ENCODE data around the gene CTDSPL2. TPM values are rescaled to one million over a fixed set of nuclear protein-coding genes. Genes with fewer than 3 reads are reported as not detected.
A peak's percentile ranks its signal among the peaks of the same experiment; 100 is the strongest.
"Not testable (repeated sequence)": the region's sequence is repeated elsewhere in the genome, so short reads cannot be mapped to it uniquely, and the experiment has no call there.

The CTDSPL2 gene
- total RNA-seq, 4 donors from 2014 or later, result 18.3 to 26.1 (median 24.5) TPM

DNA sequence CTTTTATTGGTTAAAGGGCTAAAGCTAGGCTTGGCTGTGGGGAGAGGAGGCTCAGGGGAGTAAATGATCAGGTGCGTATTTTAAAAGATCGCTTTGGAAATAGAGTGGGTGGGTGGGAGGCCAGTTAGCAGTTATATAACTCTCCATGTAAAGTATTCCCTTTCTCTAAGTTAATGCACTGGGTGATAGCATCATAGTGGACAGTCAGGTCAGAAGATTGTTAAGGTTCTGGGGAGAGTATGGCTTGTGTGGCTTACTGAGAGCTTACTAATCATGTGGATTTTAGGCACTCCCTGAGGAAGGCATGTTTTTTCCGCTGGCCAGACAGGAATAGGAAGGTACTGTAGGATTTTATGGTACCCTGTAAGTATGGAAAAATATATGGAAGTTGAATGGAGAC is 103.2 kb downstream of the CTDSPL2 start:
- DNase-seq (no peak), ATAC-seq (no peak)
- intact Hi-C loops (cut with DNase I; ENCODE audit: low total_unique reads) (loop anchor here (10.0 kb wide), 2 partner anchors 736 to 1114 kb away; partner anchors contain the start of gene SERF2), in situ Hi-C loops (cut with MboI; ENCODE audit: low sequenced_read_pairs in 4 of 4) (loop anchor here in 1 of 4 donors (10.0 kb wide), 1 partner anchor 106 kb away; the partner anchor contains the start of gene CTDSPL2)
- H3K9me3 ChIP-seq, result no peaks in the 10 kb centered on the region
- H3K4me1 ChIP-seq, result peaks cover 3 to 12% of the 10 kb centered on the region in 2 donors
- H3K4me3 ChIP-seq, result no peak overlapping the region
- peaks cover 0 to 15% of the 10 kb centered on the region in 2 donors for H3K36me3 ChIP-seq
- TF ChIP-seq POLR2A (IDR thresholded peaks at IDR 0.05), result no peak
- TF ChIP-seq, protein P1, sequence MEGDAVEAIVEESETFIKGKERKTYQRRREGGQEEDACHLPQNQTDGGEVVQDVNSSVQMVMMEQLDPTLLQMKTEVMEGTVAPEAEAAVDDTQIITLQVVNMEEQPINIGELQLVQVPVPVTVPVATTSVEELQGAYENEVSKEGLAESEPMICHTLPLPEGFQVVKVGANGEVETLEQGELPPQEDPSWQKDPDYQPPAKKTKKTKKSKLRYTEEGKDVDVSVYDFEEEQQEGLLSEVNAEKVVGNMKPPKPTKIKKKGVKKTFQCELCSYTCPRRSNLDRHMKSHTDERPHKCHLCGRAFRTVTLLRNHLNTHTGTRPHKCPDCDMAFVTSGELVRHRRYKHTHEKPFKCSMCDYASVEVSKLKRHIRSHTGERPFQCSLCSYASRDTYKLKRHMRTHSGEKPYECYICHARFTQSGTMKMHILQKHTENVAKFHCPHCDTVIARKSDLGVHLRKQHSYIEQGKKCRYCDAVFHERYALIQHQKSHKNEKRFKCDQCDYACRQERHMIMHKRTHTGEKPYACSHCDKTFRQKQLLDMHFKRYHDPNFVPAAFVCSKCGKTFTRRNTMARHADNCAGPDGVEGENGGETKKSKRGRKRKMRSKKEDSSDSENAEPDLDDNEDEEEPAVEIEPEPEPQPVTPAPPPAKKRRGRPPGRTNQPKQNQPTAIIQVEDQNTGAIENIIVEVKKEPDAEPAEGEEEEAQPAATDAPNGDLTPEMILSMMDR (IDR thresholded peaks at IDR 0.05 in 4 of 5, conservative IDR thresholded peaks at IDR 0.05 in 1 of 5), result no peak
- no peak overlapping the region for H3K27ac ChIP-seq
- no peaks in the 10 kb centered on the region for H3K27me3 ChIP-seq

DNA sequence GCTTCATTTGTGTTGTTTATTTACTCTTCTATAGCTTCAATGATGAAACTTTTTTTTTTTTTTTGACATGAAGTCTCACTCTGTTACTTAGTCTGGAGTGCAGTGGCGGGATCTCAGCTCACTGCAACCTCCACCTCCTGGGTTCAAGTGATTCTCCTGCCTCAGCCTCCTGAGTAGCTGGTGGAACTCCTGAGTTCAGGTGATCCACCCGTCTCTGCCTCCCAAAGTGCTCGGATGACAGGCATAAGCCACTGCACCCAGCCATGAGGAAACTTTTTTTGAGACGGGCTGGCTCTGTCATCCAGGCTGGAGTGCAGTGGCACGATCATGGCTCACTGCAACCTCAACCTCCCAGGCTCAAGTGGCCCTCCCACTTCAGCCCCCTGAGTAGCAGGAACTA is 104.8 kb downstream of the CTDSPL2 start:
- in situ Hi-C loops (cut with MboI; ENCODE audit: low sequenced_read_pairs in 4 of 4), result loop anchor here in 1 of 4 donors (10.0 kb wide), 1 partner anchor 107 kb away; the partner anchor contains the start of gene CTDSPL2
- H3K4me1 ChIP-seq, result peaks cover 6 to 17% of the 10 kb centered on the region in 2 donors

DNA sequence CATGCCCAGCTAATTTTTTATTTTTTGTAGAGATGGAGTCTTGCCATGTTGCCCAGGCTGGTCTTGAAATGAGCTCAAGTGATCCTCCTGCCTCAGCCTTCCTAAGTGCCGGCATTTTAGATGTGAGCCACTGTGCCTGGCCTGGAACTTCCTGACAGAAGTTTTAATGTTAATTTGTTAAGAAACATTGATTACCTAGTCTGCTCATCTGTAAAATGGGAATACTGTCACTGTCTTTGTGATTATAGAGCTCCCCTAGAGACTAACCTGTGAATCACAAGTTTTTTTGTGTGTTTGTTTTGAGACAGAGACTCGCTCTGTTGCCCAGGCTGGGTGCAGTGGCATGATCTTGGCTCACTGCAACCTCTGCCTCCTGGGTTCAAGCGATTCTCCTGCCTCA is 105.3 kb downstream of the CTDSPL2 start:
- TF ChIP-seq POLR2A (IDR thresholded peaks at IDR 0.05), result no peak
- TF ChIP-seq, protein P1 (IDR thresholded peaks at IDR 0.05 in 4 of 5, conservative IDR thresholded peaks at IDR 0.05 in 1 of 5), result no peak
- Histone ChIP-seq H3K4me1 (peaks cover 6 to 18% of the 10 kb centered on the region in 2 donors), H3K9me3 (no peaks in the 10 kb centered on the region), H3K27me3 (no peaks in the 10 kb centered on the region), H3K36me3 (no peaks in the 10 kb centered on the region), H3K27ac (no peak overlapping the region), H3K4me3 (no peak overlapping the region)
- intact Hi-C loops (cut with DNase I; ENCODE audit: low total_unique reads) (loop anchor here (10.0 kb wide), 2 partner anchors 738 to 1112 kb away; partner anchors contain the start of gene SERF2), in situ Hi-C loops (cut with MboI; ENCODE audit: low sequenced_read_pairs in 4 of 4) (loop anchor here in 1 of 4 donors (10.0 kb wide), 1 partner anchor 108 kb away; the partner anchor contains the start of gene CTDSPL2)
- ATAC-seq, result no peak
- DNase-seq, result no peak

More for the DNA sequence above, 104.8 kb downstream of the CTDSPL2 start:
- ATAC-seq, H3K27ac ChIP-seq, DNase-seq, H3K4me3 ChIP-seq, H3K36me3 ChIP-seq, H3K27me3 ChIP-seq, H3K9me3 ChIP-seq: not testable (repeated sequence)
- intact Hi-C loops (cut with DNase I; ENCODE audit: low total_unique reads), result loop anchor here (10.0 kb wide), 2 partner anchors 737 to 1113 kb away; partner anchors contain the start of gene SERF2

DNA sequence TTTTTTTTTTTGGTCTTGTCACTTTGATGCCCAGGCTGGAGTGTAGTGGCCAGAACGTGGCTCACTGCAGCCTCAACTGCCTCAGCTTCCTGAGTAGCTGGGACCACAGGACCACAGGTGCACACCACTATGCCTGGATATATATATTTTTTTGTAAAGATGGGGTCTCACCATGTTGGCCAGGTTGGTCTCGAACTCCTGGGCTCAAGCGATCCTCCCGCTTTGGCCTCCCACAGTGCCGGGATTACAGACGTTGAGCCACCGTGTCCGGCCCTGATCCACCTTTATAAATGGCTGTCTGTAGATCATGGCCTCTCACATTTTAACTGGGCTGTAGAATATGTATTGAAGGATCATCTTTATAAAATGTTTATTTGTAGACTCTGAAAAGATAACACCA is 107.7 kb downstream of the CTDSPL2 start:
- Histone ChIP-seq H3K4me3 (peak overlapping the region in 1 of 4 donors; percentile 82), H3K9me3 (no peaks in the 10 kb centered on the region), H3K36me3 (no peaks in the 10 kb centered on the region), H3K27me3 (no peaks in the 10 kb centered on the region), H3K4me1 (peaks cover 22 to 33% of the 10 kb centered on the region in 2 donors), H3K27ac (peak overlapping the region in 2 of 4 donors; percentile 90 to 99)
- no peak for ATAC-seq
- intact Hi-C loops (cut with DNase I; ENCODE audit: low total_unique reads), result loop anchor here (5.0 to 10.0 kb wide), 5 partner anchors 127 to 1110 kb away; partner anchors contain the start of genes SERF2 and SPG11
- DNase-seq, result no peak
- in situ Hi-C loops (cut with MboI; ENCODE audit: low sequenced_read_pairs in 4 of 4), result loop anchor here in 1 of 4 donors (10.0 kb wide), 1 partner anchor 110 kb away; the partner anchor contains the start of gene CTDSPL2
- TF ChIP-seq POLR2A (IDR thresholded peaks at IDR 0.05), result no peak
- TF ChIP-seq, protein P1 (IDR thresholded peaks at IDR 0.05 in 4 of 5, conservative IDR thresholded peaks at IDR 0.05 in 1 of 5), result no peak

DNA sequence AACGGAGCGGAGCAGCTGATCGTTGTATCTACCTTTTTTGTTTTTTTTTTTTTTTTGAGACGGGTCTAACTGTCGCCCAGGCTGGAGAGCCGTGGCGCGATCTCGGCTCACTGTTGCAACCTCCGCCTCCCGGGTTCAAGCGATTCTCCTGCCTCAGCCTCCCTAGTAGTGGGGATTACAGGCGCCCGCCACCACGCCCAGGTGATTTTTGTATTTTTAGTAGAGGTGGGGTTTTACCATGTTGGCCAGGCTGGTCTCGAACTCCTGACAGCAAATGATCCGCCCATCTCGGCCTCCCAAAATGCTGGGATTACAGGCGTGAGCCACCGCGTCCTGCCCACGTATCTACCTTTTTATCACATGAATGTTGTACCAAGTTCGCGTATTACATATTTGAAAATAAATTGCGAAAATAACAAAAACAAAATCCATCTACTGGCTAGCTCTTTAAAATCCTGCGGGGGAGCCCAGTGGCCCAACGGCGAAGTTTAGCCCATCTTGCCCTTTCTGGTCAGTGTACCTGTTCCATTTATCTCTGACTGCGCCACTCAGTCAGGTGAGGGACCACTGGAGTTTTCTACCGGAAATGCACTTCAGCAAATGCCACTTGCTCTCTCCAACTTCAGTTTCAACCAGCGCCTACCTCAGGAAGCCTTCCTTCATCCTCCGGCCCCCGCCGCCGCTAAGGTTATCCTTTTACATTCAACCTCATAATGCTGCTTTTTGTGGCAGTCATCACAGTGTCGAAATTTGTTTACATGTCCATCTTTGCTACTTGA is 108.3 kb downstream of the CTDSPL2 start:
- no peak for TF ChIP-seq POLR2A (IDR thresholded peaks at IDR 0.05)
- TF ChIP-seq, protein P1 (IDR thresholded peaks at IDR 0.05 in 4 of 5, conservative IDR thresholded peaks at IDR 0.05 in 1 of 5), result no peak
- DNase-seq, result no peak
- intact Hi-C loops (cut with DNase I; ENCODE audit: low total_unique reads) (loop anchor here (2.0 to 10.0 kb wide), 6 partner anchors 127 to 1109 kb away; partner anchors contain the start of genes GOLM2, SERF2 and SPG11), in situ Hi-C loops (cut with MboI; ENCODE audit: low sequenced_read_pairs in 4 of 4) (loop anchor here in 1 of 4 donors (10.0 kb wide), 1 partner anchor 111 kb away; the partner anchor contains the start of gene CTDSPL2)
- Histone ChIP-seq H3K27ac (peak overlapping the region; percentile 90 to 99 (median 94)), H3K4me3 (peak overlapping the region; percentile 59 to 99 (median 74)), H3K9me3 (no peaks in the 10 kb centered on the region), H3K27me3 (no peaks in the 10 kb centered on the region), H3K36me3 (no peaks in the 10 kb centered on the region), H3K4me1 (peaks cover 23 to 34% of the 10 kb centered on the region in 2 donors)
- ATAC-seq, result peak in 1 of 2 donors; percentile 2
